BE2C (cell line): ENCODE measurements around the gene PPARG.

Experiments
- DNase-seq: peaks from one replicate; pipeline ENCODE4 v3.0.0-alpha.2; 2020
- H3K27me3 ChIP-seq: fragments of 250-450 bp; sonication (Bioruptor Pico); 2 replicates; pipeline ENCODE4 v1.5.1; 2020; ENCODE audit warnings: mild to moderate bottlenecking
- H3K36me3 ChIP-seq: fragments of 250-450 bp; sonication (Bioruptor Pico); 2 replicates; pipeline ENCODE4 v1.5.1; 2020; ENCODE audit warnings: mild to moderate bottlenecking
- H3K4me1 ChIP-seq: fragments of 250-450 bp; sonication (Bioruptor Pico); 2 replicates; pipeline ENCODE4 v1.5.1; 2020
- H3K4me3 ChIP-seq: 2 replicates; pipeline ENCODE4 v1.5.1; 2011; ENCODE audit warnings: low read depth, low read length
- H3K9me3 ChIP-seq: fragments of 250-450 bp; sonication (Bioruptor Pico); 2 replicates; pipeline ENCODE4 v1.5.1; 2020
- TF ChIP-seq, protein P1 (sequence below): IDR thresholded peaks from 2 replicates; pipeline ENCODE4 v1.5.1; 2012; ENCODE audit warnings: mild to moderate bottlenecking, low read depth, low read length

Gene PPARG

DNA sequence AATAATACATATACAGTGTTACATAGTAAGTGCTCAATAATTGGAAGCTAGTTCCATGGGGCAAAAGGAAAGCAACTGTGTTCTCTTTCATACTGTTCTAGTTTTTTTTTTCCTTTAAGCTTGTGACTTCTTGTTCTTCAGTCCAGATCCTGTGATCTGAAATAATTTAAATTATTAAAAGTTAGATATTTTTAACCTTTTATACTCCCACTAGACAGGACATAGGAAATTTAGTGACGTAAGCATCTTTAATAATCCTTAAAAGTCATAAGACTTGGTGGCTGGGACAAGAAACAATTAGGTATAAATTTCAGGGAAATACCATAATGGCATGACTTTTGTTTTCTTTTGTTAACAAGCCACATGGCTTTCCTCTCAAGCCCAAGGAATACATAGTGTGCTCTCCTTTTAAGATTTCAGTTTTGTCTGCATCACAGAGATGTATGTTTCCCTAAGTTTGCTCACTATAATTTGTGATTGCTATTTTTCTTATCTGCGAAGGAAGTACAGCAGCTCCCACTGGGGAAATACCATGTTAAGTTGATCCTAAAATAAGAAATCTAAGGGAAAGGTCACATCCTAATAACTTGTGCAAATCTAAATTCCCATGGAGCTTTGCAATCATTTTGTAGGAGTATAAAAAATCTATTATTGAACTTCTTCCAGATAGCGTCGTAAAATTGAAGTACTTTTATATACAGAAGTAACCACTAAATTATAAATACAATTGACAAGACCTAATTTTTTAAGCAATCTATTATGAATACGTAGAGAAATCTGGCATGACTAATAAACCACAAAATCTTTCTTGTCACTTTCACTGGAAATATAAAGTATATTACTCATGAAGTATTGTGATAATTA, 30.1 kb downstream of the PPARG start:
- no peaks in the 10 kb centered on the region for H3K27me3 ChIP-seq
- no peaks in the 10 kb centered on the region for H3K4me1 ChIP-seq
- no peak overlapping the region for H3K4me3 ChIP-seq
- TF ChIP-seq, protein P1, sequence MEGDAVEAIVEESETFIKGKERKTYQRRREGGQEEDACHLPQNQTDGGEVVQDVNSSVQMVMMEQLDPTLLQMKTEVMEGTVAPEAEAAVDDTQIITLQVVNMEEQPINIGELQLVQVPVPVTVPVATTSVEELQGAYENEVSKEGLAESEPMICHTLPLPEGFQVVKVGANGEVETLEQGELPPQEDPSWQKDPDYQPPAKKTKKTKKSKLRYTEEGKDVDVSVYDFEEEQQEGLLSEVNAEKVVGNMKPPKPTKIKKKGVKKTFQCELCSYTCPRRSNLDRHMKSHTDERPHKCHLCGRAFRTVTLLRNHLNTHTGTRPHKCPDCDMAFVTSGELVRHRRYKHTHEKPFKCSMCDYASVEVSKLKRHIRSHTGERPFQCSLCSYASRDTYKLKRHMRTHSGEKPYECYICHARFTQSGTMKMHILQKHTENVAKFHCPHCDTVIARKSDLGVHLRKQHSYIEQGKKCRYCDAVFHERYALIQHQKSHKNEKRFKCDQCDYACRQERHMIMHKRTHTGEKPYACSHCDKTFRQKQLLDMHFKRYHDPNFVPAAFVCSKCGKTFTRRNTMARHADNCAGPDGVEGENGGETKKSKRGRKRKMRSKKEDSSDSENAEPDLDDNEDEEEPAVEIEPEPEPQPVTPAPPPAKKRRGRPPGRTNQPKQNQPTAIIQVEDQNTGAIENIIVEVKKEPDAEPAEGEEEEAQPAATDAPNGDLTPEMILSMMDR, result no peak
- no peak for DNase-seq
- H3K36me3 ChIP-seq, result no peaks in the 10 kb centered on the region
- H3K9me3 ChIP-seq, result no peaks in the 10 kb centered on the region

DNA sequence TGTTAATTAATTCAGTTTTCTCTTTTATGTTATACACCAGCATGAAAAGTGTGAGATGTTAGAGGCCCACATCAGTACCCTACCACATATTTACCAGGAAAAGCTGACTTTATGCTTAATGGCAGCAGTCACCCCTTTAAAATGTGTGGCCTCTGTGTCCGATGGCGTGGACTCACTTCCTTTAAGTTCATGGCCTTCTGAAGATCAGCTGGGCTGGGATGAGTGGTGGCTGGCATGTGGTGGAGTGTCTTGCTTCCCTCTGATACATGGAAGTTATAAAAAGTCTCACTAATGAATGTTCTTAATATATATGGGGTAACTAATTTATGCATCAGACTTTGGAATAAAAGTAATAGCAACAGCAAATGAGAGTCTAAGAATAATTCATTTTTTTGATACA, 32.1 kb downstream of the PPARG start:
- Histone ChIP-seq H3K9me3 (no peaks in the 10 kb centered on the region), H3K4me1 (no peaks in the 10 kb centered on the region), H3K27me3 (no peaks in the 10 kb centered on the region), H3K4me3 (no peak overlapping the region), H3K36me3 (no peaks in the 10 kb centered on the region)
- DNase-seq, result no peak
- TF ChIP-seq, protein P1, result no peak

DNA sequence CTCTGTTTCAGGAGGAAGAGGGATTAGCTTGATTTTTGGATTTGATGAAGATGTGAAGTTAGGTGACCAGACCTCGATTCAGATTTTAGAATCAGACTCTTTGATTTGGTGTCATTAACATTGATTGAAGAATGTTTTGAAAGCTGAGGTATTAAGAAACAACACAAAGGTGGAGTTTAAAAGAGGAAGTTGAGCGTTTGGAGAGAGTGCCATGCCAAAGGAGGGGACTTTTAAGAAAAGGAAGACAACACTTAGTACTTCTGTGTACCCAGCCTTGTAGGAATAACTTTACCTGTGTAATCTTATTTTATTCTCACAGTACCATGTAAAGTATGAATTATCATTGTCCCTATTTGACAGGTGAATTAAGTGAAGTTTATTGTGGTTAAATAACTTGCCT, 34.4 kb downstream of the PPARG start:
- no peaks in the 10 kb centered on the region for H3K9me3 ChIP-seq

DNA sequence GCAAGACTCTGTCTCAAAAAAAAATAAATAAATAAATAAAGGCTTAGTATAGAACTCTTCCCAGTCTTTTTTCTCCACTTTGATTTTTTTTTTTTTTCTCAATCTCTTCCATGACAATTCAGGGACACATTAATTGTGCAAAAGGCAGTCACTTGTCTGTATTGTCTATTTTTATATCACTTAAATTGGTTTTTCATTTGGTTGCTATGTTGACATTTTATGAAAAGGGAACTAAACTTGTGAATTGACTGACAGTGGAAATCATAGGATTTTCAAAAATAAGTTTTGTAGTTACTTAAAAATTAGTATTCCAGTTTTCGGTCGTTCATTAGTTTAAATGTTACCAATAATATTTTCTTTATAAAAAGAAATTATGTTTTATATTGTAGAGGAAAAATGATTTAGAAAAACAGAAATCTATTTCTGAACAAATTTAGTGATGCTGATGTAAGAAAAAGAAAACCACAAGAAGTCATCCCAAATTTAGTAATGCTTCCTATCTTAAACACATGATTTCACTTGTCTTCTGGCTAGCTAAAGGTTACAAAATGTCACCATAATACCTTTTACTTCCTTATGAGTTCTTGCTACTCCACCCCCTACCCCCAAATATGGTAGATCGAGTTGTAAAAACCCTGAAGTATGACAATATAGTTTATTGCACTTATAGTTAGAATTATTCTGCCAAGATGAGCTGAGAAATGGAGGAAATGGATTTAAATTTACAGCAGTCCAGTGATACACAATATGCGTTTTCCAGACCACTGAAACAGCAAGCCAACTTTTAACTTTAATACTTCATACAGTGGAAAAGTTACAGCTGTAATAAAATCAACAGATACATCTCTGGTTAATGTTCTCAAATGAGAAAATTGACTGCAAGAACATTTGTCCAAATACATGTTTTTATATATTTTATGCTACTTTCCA, 37.0 kb downstream of the PPARG start:
- Histone ChIP-seq H3K4me1 (no peaks in the 10 kb centered on the region), H3K4me3 (no peak overlapping the region), H3K36me3 (no peaks in the 10 kb centered on the region), H3K27me3 (no peaks in the 10 kb centered on the region), H3K9me3 (no peaks in the 10 kb centered on the region)
- no peak for DNase-seq
- TF ChIP-seq, protein P1, result no peak

More for the DNA sequence above, 34.4 kb downstream of the PPARG start:
- no peaks in the 10 kb centered on the region for H3K36me3 ChIP-seq
- H3K27me3 ChIP-seq, result no peaks in the 10 kb centered on the region
- no peak overlapping the region for H3K4me3 ChIP-seq
- TF ChIP-seq, protein P1, result no peak
- DNase-seq, result no peak
- H3K4me1 ChIP-seq, result no peaks in the 10 kb centered on the region

DNA sequence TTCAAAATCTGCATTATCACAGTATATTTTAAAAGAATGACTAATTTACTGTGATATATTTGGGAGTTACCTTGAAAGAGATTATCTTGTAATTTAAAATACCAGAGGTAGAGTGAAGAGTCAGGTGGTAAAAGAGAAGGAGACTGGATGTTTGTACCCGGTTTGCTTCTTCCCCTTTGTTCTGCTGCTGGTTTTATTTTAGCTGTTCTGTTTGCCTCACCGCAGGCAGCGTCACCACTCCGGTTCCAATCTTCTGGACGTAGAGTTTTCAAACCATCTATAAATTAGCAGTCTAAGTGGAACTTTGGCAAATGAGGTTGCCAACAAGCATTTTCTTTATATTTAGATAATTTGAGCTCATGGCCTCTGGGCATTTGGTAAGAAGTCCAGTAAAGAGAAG, 38.2 kb downstream of the PPARG start:
- H3K27me3 ChIP-seq, result no peaks in the 10 kb centered on the region
- no peak for DNase-seq

More for the DNA sequence above, 38.2 kb downstream of the PPARG start:
- Histone ChIP-seq H3K4me1 (no peaks in the 10 kb centered on the region), H3K9me3 (no peaks in the 10 kb centered on the region), H3K4me3 (no peak overlapping the region), H3K36me3 (no peaks in the 10 kb centered on the region)
- TF ChIP-seq, protein P1, result no peak
